ENCODE data around the gene MAZ.

Gene MAZ

GRCh38 chr16:29819506-29819905, 13.2 kb downstream of the MAZ start:
- TF ChIP-seq USF1 (IDR thresholded peaks at IDR 0.05) = no peak
- no peak for TF ChIP-seq RAD21 (IDR thresholded peaks at IDR 0.05; ENCODE audit: low read depth)
- no peak for TF ChIP-seq TAF1 (IDR thresholded peaks at IDR 0.05; ENCODE audit: low read depth)
- no peak for TF ChIP-seq YY1 (IDR thresholded peaks at IDR 0.05; ENCODE audit: low read depth)
- no peak for TF ChIP-seq EGR1 (IDR thresholded peaks at IDR 0.05)
- TF ChIP-seq CEBPB (IDR thresholded peaks at IDR 0.05) = no peak
- TF ChIP-seq EP300 (IDR thresholded peaks at IDR 0.05; ENCODE audit: borderline replicate concordance) = no peak
- TF ChIP-seq ZBTB7A (IDR thresholded peaks at IDR 0.05; ENCODE audit: low read depth) = no peak
- TF ChIP-seq NFIC (IDR thresholded peaks at IDR 0.05) = no peak
- no peak for TF ChIP-seq FOXM1 (IDR thresholded peaks at IDR 0.05; ENCODE audit: borderline replicate concordance, low read depth)
- no peak for TF ChIP-seq REST (IDR thresholded peaks at IDR 0.05; ENCODE audit: low read depth)
- no peak for TF ChIP-seq TEAD4 (IDR thresholded peaks at IDR 0.05)
- TF ChIP-seq TCF12 (IDR thresholded peaks at IDR 0.05; ENCODE audit: low read depth) = no peak
- no peak for TF ChIP-seq CREB1 (IDR thresholded peaks at IDR 0.05; ENCODE audit: low read depth)
- TF ChIP-seq MAX (IDR thresholded peaks at IDR 0.05) = no peak

GRCh38 chr16:29820271-29820701, 14.0 kb downstream of the MAZ start, which contains the start of gene MVP:
TSS of gene MVP (plus strand) at chr16:29820462. CDS start at chr16:29830550, 10,088 bp downstream.
- no peak for TF ChIP-seq CEBPB (IDR thresholded peaks at IDR 0.05)
- no peak for TF ChIP-seq YY1 (IDR thresholded peaks at IDR 0.05; ENCODE audit: low read depth)
- TF ChIP-seq CREB1 (IDR thresholded peaks at IDR 0.05; ENCODE audit: low read depth) = no peak
- no peak for TF ChIP-seq USF1 (IDR thresholded peaks at IDR 0.05)
- no peak for TF ChIP-seq TEAD4 (IDR thresholded peaks at IDR 0.05)
- no peak for TF ChIP-seq MAX (IDR thresholded peaks at IDR 0.05)
- no peak for TF ChIP-seq NFIC (IDR thresholded peaks at IDR 0.05)
- no peak for TF ChIP-seq ZBTB7A (IDR thresholded peaks at IDR 0.05; ENCODE audit: low read depth)
- TF ChIP-seq RAD21 (IDR thresholded peaks at IDR 0.05; ENCODE audit: low read depth) = no peak
- no peak for TF ChIP-seq FOXM1 (IDR thresholded peaks at IDR 0.05; ENCODE audit: borderline replicate concordance, low read depth)
- no peak for TF ChIP-seq TAF1 (IDR thresholded peaks at IDR 0.05; ENCODE audit: low read depth)
- TF ChIP-seq EP300 (IDR thresholded peaks at IDR 0.05; ENCODE audit: borderline replicate concordance) = no peak
- no peak for TF ChIP-seq EGR1 (IDR thresholded peaks at IDR 0.05)

GRCh38 chr16:29820730-29821642, 14.7 kb downstream of the MAZ start:
- TF ChIP-seq NFIC (IDR thresholded peaks at IDR 0.05) = no peak
- TF ChIP-seq USF1 (IDR thresholded peaks at IDR 0.05) = peak; percentile 72
- no peak for TF ChIP-seq REST (IDR thresholded peaks at IDR 0.05; ENCODE audit: low read depth)
- no peak for TF ChIP-seq MAX (IDR thresholded peaks at IDR 0.05)
- TF ChIP-seq EGR1 (IDR thresholded peaks at IDR 0.05) = no peak
- TF ChIP-seq EP300 (IDR thresholded peaks at IDR 0.05; ENCODE audit: borderline replicate concordance) = no peak
- no peak for TF ChIP-seq FOXM1 (IDR thresholded peaks at IDR 0.05; ENCODE audit: borderline replicate concordance, low read depth)

GRCh38 chr16:29821643-29822115, 15.3 kb downstream of the MAZ start:
- TF ChIP-seq EGR1 (IDR thresholded peaks at IDR 0.05) = no peak
- no peak for TF ChIP-seq YY1 (IDR thresholded peaks at IDR 0.05; ENCODE audit: low read depth)
- no peak for TF ChIP-seq USF1 (IDR thresholded peaks at IDR 0.05)
- no peak for TF ChIP-seq REST (IDR thresholded peaks at IDR 0.05; ENCODE audit: low read depth)
- no peak for TF ChIP-seq NFIC (IDR thresholded peaks at IDR 0.05)
- TF ChIP-seq TAF1 (IDR thresholded peaks at IDR 0.05; ENCODE audit: low read depth) = no peak
- no peak for TF ChIP-seq MAX (IDR thresholded peaks at IDR 0.05)
- no peak for TF ChIP-seq ZBTB7A (IDR thresholded peaks at IDR 0.05; ENCODE audit: low read depth)
- no peak for TF ChIP-seq TEAD4 (IDR thresholded peaks at IDR 0.05)
- no peak for TF ChIP-seq RAD21 (IDR thresholded peaks at IDR 0.05; ENCODE audit: low read depth)
- TF ChIP-seq CEBPB (IDR thresholded peaks at IDR 0.05) = no peak
- no peak for TF ChIP-seq FOXM1 (IDR thresholded peaks at IDR 0.05; ENCODE audit: borderline replicate concordance, low read depth)
- TF ChIP-seq CREB1 (IDR thresholded peaks at IDR 0.05; ENCODE audit: low read depth) = no peak
- no peak for TF ChIP-seq EP300 (IDR thresholded peaks at IDR 0.05; ENCODE audit: borderline replicate concordance)
- TF ChIP-seq TCF12 (IDR thresholded peaks at IDR 0.05; ENCODE audit: low read depth) = no peak

All from Ishikawa (cell line).